HUDEP-2 (cell line): ENCODE measurements around the gene SLC27A1.
"Not testable (repeated sequence)": the region's sequence is repeated elsewhere in the genome, so short reads cannot be mapped to it uniquely, and the experiment has no call there.

Source experiments
- DNase-seq, 76 experiments: peaks; one replicate each; lab custom pipeline; 2025; ENCODE audit not compliant: unreplicated experiment in 76 of 76; lab: John Stamatoyannopoulos, UW

The SLC27A1 gene

DNA sequence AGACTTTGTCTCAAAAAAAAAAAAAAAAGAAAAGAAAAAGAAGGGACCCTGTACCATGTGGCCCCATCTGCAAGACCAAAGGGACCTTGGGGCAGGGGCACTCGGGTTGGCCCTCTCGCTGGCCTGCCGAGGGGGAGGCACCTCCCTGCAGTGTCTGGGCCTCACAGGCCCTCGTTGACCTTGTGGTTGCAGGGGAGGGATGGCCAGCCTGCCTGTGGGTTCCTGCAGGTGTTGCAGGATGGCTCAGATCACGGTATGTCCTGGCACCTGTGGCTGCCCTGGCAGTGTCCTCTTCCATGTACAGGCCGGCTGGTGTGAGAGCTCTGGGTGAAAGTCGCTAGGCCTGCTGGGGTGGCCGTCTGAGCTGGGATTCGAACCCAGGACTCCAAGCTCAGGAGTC is 36.4 kb downstream of the SLC27A1 start:
- no peak for DNase-seq

- DNase-seq: not testable (repeated sequence)
Observed at GRCh38 chr19:17508558-17508933, 38.2 kb downstream of the SLC27A1 start.

DNA sequence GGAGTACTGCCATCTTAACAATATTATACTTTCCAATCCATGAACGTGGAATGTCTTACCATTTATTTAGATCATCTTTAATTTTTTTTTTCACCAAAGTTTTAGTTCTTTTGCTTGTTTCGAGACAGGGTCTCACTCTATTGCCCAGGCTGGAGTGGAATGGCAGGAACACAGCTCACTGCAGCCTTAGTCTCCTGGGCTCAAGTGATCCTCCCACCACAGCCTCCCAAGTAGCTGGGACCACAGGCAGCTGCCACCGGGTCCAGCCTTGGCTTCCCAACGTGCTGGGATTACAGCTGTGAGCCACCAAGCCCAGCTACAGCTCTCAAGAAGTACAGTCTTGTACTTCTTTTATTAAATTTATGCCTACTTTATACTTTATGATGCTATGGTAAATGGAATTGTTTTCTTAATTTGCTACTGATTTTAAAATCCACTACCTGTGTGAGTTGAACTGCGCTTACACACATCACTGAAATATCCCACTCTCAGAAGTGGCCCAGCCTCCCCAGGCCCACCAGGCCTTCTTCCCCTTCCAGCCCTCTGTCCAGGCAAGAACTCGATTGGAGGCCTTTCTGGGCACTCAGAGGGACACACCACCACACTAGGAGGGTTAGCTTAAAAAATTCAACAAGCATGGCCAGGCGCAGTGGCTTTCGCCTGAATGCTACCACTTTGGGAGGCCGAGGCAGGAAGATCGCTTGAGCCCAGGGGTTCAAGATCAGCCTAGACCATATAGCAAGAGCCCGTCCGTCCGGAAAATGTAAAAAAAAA is 40.1 kb downstream of the SLC27A1 start:
- DNase-seq: no peak

GRCh38 chr19:17511724-17512573 is 41.6 kb downstream of the SLC27A1 start:
- DNase-seq: peak; percentile 33 to 98 (median 89)

DNA sequence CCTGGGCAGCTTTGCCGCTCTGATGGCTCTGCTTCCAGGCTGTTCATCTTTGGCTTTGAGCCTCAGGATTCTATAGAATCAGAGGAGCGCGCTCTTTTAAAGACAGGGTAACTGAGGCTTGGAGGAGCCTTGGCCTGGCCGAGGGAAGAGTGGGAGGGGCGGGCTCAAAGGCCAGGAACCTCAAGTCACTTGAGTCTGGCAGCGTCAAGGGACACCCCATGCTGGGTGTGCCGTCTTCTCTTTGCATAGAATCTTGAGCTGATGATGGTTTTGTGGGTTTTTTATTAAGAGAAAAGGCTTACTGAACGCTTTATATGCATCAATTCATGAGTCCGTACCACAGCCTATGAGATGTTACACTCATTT is 42.2 kb downstream of the SLC27A1 start:
- DNase-seq: peak in 2 of 76 experiments; percentile 16 to 21

DNA sequence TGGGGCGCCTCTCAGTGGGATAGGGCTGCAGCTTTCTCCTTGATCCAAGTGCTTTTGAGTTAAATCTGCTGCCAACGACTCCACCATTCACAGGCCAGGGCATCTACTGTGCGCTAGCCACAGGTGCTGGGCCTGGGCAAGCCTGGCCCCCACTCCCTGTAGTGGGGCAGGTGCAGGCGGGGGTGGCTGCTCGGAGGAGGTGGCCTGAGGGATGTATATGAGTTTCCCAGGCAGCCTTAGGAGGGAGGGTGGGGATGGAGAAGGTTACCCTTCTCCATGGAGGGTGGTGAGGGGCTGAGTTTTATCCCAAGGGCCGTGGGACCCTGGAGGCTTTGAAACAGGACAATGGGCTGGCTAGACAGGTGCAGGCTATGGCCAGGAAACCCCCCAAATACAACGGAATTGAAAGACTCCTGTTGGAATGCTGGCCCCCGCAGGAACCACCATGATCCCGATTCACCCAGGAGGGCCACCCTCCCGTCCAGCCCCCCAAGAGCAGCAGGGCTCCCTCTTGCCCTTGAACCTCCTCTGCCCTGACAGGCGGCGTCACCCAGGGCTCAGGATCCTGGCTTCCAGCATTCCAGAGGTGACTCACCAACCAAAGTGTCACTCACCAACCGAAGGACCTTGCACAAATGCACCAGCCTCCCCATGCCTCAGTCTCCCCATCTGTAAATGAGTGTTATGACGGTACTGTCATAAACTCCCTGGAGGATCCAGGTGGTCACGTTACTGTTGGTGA is 45.3 kb downstream of the SLC27A1 start:
- peak in 1 of 76 experiments; percentile 6 for DNase-seq

- no peak for DNase-seq
Observed at GRCh38 chr19:17517898-17518297, 47.6 kb downstream of the SLC27A1 start.

DNA sequence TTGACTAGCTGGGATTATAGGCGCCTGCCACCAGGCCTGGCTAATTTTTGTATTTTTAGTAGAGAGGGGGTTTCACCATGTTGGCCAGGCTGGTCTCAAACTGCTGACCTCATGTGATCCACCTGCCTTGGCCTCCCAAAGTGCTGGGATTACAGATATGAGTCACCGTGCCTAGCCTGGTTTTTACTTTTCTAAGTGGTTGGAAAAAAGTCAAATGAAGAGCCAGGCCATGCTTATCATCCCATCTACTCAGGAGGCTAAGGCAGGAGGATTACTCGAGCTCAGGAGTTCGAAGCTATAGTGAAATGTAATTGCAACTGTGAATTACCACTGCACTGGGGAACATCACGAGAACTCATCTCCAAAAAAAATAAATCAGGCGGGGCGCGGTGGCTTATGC is 48.3 kb downstream of the SLC27A1 start:
- DNase-seq: not testable (repeated sequence)

DNA sequence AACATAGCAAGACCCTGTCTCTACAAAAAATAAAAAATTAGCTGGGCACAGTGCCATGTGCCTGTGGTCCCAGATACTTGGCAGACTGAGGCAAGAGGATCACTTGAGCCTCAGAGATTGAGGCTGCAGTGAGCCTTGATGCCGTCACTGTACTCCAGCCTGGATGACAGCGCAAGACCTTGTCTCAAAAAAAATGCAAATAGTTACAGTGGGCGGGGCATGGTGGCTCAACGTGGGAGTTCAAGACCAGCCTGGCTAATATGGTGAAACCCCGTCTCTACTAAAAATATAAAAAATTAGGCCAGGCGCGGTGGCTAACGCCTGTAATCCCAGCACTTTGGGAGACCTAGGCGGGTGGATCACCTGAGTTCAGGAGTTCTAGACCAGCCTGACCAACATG is 49.6 kb downstream of the SLC27A1 start:
- DNase-seq: peak in 4 of 76 experiments; percentile 6 to 41 (median 19)

GRCh38 chr19:17520865-17521264 is 50.5 kb downstream of the SLC27A1 start:
- DNase-seq: no peak

- DNase-seq: no peak
Observed at GRCh38 chr19:17522988-17523872, 52.9 kb downstream of the SLC27A1 start.

GRCh38 chr19:17524651-17525050 is 54.3 kb downstream of the SLC27A1 start:
- no peak for DNase-seq

- DNase-seq: no peak
Observed at GRCh38 chr19:17525141-17525540, 54.8 kb downstream of the SLC27A1 start.

DNA sequence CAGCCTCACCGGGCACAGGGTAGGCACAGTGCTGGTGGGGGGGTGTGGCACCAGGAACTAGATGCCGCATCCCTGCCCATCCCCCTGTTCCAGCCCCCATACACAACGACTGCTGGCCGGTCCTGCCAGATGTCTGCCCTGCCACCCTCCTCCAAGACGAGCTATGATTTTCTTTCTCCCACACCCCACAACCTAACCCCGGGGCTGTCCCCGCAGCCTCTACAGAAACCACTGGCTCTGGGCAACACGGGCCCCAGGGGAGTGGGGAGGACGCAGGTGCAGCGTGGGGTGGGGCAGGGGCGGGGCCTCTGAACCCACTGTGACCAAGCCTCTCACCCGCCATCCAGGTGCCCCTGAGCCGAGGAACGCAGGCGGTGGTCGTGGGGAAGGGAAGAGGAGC is 56.6 kb downstream of the SLC27A1 start:
- DNase-seq: no peak

GRCh38 chr19:17527326-17527725 is 57.0 kb downstream of the SLC27A1 start:
- no peak for DNase-seq

GRCh38 chr19:17528610-17529009 is 58.3 kb downstream of the SLC27A1 start:
- no peak for DNase-seq

DNA sequence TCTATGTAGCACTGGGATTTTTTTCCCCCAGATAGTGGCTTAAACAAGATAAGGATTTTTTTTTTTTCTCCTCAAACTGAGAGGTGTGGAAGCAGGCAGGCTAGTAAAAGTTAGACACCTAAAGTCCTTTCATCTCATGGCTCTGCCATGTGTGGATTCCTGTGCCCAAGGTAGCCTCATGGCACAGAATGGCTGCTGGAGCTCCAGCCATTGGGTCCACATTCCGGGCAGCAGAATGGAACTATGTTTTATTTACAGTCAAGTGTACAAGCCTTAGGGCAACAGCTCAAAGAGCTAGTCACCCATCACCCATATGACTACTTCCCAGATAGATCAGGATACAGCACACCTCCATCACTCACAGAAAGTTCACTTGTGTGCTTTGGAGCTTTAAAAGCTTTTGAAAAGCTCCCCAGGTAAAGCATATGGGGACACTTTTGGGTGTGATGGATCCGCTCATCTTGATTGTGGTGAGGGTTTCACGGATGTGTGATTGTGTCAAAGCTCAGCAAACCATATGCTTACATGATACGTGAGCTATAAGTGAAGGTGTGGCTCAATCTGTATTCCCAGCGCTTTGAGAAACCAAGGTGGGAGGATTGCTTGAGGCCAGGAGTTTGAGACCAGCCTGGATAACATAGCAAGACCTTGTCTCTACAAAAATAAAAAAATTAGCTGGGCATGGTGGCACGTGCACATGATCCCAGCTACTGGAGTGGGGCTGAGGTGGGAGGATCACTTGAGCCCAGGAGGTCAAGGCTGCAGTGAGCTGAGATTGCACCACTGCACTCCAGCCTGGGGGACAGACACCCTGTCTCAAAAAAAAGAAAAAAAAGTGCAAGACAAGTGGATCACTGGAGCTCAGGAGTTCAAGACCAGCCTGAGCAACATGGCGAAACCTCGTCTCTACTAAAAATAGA is 59.2 kb downstream of the SLC27A1 start:
- DNase-seq: no peak

- DNase-seq: no peak
Observed at GRCh38 chr19:17530586-17530985, 60.3 kb downstream of the SLC27A1 start.

- DNase-seq: no peak
Observed at GRCh38 chr19:17532116-17532515, 61.8 kb downstream of the SLC27A1 start.
